Epithelial cell of prostate (primary cell): ENCODE results near the gene PCSK9.
"Not testable (repeated sequence)": the region's sequence is repeated elsewhere in the genome, so short reads cannot be mapped to it uniquely, and the experiment has no call there.

ENCODE experiments used
- DNase-seq: peaks from one replicate; pipeline ENCODE4 v3.0.0-alpha.2; 2011; ENCODE audit warnings: low read depth, low spot score
- H3K27ac ChIP-seq: fragments of 450-650 bp; 2 replicates; pipeline ENCODE4 v1.5.1; 2017; ENCODE audit warnings: mild to moderate bottlenecking

The PCSK9 gene

DNA sequence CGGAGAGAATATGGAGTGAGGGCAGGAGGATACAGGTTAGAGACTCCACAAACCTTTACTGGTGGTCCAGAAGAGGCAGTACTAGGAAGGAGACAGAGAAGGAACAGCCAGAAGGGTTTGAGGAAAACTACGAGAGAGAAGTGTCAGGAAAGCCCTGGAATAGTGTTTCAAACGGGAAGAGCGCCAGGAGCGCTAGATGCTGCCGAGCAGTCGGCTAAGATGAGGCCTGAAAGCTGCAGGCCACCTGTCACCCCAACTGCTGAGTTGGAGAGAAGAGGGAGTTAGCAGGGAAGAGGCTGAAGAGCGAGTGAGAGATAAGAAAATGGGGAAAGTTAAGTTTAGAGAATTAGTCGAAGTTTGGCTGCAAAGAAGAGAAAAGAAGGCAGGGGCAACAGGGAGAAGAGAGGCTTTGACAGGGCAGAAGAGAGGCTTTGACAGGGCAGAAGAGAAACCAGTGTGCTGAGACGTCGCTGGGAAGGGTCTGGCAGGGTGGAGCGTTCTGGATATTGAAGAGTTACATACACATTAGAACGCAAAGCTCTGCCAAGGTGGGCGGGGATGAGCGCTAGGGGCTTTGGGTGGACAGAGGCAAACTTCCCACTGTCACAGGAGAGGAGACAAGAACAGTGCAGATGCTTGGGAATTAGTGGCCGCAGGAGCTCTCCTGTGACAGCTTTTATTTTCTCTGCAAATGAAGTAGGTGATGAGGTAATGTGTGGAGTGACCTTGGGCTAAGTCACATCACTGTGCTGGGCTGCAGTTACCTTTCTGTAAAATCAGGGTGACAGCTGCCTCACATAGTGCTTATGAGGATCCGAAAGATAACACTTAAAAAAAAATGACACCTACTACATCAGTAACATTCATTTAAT is 31.2 kb downstream of the PCSK9 start:
- H3K27ac ChIP-seq: no peak overlapping the region
- no peak for DNase-seq

DNA sequence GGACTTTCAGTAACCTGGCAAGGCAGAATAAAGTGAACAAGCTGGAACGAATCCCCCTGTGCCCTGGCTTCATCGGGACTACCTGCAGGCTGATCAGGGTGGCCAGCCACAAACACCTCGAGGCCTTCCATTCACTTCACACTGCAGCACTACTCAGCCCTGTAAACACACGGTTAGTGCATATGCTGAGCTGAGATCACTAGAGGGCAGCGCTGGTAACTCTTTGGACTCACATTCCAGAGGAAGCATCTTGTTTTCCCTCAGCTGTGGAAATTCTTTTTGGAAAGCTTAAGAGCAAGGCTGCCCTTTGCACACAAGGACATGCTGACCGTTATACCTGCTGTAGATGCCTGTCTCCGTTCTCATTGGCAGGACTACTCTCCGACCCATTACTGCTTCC is 32.1 kb downstream of the PCSK9 start:
- DNase-seq: no peak
- H3K27ac ChIP-seq: no peak overlapping the region

DNA sequence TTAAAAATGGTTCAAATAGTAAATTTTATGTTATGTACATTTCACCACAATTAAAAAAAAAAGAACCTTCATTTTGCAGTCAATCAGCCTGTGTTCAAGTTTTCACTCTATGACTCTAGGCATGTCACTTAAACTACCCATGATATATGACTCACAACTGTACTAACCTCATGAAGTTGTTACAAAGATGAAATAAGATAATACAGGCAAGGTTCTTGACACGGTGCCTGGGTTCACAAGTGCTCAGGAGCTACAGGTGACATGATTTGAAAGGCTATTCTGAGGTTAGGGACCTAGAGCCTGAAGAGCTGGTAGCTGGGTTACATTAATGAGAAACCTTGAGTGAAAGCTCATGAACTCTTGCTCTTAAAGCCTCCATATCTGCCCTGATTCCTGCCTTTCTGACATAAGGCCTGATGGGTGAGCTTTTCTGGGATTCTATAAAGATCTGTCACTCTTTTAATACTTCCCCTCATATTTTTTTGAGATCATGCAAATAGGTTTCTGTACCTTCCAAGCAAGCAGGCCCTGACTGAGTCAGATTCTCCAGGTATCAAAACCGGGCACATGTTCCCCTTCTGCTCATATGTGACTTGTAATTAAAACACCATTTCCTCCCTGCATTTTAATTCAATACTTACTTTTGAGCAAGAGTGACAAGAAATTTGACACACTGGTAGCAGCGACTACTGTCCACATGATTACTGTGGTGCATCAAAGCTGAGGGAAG is 34.0 kb downstream of the PCSK9 start:
- no peak overlapping the region for H3K27ac ChIP-seq
- DNase-seq: no peak

DNA sequence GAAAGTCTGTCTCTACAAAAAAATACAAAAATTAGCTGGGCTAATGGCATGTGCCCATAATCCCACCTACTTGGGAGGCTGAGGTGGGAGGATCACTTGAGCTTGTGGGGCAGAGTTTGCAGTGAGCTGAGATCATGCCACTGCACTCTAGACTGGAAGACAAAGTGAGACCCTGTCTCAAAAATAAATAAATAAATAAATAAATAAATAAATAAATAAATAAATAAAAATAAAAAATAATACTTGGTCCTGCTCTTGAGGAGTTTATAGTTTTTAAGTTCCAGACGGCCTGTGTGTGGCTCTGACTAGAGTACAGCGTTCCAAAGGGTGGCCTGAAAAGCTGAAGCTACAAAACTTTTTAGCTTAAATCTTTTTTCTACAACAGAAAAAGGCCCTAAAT is 35.1 kb downstream of the PCSK9 start:
- no peak overlapping the region for H3K27ac ChIP-seq
- DNase-seq: no peak

DNA sequence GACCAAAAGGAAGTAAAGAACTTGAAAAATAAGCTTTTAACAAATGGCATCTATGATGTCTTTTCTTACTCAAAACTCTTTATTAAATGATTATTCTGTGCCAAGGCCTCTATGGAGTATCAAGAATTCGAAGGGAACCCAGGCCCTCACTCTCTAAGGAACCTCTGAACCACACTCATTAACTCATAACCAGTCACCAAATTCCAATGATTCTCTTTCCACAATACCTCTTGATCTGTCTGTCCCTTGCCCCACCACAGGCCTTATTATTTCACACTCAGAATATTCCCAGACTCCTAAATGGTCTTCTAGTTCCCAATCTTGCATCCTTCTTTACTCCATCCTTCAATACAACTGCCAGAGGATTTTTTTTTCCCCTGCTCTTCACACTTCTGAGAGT is 37.0 kb downstream of the PCSK9 start:
- no peak for DNase-seq
- no peak overlapping the region for H3K27ac ChIP-seq

DNA sequence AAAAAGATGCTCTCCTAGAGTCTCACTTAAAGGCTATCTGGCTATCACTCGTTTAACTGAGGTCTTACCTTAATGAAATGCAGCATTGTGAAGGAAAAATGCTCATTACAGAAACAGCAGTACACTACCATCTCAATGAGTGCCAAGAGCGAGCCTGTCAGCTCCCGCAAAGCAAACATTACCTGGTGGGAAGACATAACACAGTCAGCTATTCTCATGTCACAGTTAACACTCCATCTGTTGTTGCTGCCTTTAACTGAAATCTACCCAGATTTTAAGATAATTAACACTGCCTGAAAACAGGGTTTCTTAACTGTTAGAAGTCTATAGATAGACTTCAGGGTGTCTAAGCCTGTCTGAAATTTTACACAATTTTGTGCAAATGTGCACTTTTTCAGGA is 39.1 kb downstream of the PCSK9 start:
- no peak for DNase-seq
- H3K27ac ChIP-seq: no peak overlapping the region

DNA sequence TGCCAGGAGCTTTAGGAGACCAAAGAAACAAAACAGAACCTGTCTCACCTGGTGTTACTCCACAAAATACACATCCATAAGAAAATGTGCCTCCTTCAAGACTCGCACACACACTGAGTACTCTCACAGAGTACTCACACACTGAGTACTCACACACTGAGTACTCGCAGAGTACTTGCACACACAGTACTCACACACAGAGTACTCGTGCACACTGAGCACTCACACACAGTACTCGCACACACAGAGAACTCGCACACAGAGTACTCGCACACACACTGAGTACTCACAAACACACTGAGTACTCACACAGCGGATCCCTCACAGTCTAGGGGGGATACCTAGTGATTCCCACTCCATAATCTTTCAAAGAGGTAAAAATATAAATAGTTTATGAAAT is 40.3 kb downstream of the PCSK9 start:
- no peak overlapping the region for H3K27ac ChIP-seq
- no peak for DNase-seq

DNA sequence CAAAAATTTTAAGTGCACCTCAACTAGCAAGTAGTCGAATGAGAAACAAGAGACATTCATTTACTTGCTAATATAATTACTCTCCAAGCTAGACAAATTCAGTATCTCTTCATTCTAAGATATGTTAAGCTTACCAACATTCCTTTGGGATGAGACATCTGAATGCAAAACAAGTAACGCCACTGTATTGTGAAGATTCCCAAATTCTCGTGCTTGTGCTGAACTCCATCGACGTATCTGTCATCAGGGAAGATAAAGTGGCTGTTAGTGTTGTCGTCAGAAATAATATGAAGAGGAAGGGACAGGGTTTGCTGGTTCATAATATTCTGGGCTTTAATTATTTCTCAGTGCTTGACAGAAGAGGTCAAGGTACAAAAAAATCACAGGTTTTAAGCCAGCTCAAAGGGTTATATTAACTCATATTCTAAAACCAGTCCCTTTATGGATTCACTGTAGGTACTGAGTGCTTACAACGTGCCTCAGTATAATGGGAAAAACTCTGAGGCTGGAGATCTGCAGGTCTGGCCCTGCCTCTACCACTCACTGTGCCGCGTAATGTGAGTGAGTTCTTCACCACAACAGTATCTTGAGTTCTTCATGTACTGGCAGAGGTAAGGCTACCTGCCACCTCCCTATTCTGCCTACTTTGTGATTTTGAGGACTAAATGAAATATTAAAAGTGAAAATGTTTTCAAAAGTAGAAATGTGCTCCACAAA is 42.0 kb downstream of the PCSK9 start:
- no peak for DNase-seq
- H3K27ac ChIP-seq: no peak overlapping the region

DNA sequence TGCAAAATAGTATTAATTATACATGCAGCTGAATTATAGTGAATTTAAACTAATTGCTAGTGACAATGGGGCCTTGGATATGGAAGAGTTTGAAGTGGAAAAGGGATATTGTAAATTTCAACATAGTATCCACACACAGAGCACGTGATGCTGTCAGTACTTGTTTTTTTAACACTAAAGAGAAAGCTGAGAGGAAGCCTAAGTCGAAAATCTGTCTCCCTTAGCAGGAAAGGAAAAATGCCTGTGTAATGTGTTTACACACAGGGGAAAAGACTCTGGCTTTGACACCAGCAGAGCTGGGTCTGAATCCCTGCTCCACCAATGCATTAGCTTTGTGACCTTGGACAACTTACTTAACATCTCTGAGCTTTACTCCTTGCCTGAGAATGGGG is 42.6 kb downstream of the PCSK9 start:
- DNase-seq: no peak
- H3K27ac ChIP-seq: no peak overlapping the region

DNA sequence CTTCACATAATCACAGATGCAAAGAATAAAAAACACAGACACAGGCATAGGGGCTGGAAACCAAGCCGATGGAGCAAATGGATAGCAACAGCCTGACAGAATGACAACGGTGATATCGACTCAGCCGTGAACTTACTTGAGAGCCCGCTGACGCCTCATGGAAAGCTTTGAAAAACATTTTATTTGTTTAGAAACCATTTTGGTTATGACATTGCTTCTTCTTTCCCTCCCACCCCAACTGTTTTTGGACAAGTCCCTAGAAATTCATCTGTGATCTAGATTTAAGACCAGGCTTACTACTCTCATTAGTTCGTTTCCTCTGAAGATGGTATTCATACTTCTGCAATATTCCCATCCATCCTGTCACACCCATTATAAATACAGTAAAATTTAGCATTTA is 44.9 kb downstream of the PCSK9 start:
- DNase-seq: no peak

DNA sequence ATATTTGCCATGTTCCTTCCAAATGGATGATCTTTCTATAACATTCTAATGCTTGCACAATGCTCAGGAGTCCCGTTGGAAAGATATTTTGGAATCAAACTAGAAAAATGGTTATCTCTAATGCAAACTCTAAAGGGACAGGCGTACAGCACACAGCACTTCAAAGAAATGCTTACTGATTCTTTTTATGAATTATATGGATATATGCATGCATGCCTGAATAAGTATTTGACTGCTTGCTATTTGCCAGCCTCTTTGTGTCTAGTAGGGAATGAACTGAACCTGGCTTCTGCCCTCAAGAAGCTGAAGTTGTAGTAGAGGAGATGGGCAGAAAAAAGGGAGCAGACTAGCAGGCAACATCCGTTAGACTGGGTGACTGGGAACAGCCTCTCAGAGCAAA is 48.1 kb downstream of the PCSK9 start:
- DNase-seq: no peak
- H3K27ac ChIP-seq: no peak overlapping the region

More for the DNA sequence above, 44.9 kb downstream of the PCSK9 start:
- H3K27ac ChIP-seq: no peak overlapping the region

DNA sequence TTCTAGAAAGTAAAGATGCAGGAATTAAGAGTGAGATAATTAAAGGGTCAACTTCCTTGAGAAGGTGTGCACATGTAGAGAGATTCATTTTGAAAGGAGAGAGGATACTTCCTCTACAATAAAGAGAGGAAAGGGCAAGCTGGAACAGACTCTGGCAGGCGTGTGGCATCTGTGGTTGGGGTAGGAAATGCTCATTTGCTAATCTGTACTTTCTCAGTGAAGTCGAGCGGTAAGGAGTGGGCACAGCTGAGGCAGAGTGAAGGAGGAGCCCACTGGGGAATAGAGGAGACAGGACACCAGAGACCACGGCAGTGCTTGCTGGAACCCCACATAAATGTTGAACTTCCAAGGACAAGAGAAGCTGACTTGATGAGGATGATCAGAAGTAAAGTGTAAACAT is 49.1 kb downstream of the PCSK9 start:
- no peak overlapping the region for H3K27ac ChIP-seq
- DNase-seq: no peak

DNA sequence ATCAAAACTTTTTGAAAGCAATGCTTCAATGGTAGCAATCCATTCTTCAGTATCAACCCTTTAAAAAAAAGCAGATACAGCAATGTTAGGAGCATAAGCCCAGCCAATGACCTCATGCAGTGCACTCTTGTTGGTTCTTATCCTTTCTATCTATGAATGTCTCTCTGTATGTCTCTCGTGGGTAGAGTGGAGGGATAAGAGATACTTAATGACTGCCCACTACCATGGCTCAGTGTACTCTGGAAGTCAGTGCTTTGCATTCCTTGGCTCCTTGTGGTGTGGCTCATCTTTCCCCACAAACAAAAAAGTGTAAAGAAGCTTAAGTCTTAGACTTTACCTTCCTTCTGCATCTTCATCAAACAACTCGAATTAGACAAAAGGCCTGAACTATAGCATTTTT is 50.3 kb downstream of the PCSK9 start:
- no peak for DNase-seq
- H3K27ac ChIP-seq: no peak overlapping the region

DNA sequence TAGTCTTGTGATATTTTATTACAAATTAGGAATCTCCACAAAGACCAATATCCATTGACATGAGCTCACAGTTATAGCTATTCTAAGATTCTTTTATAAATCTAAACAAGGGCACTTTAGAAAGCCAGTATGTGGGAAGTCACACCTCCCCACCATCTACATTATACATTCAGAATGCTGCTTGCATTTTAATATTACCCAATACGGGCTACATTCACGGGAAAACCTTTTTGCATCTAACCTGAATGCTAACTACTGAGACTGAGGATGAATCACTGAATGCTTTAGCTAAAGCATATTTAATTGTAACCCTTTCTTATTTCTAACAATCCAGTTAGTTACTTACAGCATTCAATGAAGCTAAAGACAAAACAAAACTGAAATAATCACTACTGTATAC is 53.1 kb downstream of the PCSK9 start:
- DNase-seq: no peak
- no peak overlapping the region for H3K27ac ChIP-seq

DNA sequence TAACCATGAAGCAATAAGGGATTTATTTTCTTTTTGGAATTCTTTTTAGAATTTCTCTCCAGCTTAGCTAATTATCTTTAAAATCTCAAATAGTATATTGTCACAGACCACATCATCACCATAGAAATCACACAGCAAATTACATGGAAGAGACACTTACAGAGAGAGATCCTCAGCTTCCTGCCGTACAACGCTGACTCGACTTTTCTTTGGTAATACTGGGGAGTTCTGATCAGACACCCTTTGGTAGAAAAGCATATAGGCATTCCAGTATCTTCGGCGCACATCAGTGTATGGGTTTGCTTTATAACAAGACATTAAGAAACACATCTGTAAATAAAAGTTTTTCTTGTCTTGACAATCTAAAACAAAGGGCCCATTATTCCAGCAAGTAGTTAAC is 55.7 kb downstream of the PCSK9 start:
- no peak for DNase-seq
- H3K27ac ChIP-seq: no peak overlapping the region

DNA sequence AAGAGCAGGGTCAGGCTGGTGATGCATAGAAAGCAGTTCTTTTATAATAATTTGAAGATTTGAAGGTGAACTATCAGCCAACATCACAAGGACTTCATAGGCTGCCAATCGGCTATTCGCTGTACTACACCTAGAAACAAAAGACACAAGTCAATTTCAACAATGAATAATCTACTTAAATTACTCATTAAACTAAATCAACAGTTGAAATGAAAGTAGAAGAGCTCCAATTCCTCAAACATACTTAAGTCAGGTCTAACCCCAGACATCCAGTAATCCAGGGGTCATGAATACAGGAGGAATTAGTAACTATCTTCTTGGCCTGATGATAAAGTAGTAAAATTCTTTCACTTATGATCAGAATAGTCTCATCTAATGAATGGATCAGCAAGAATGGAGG is 64.5 kb downstream of the PCSK9 start:
- DNase-seq: no peak
- no peak overlapping the region for H3K27ac ChIP-seq

DNA sequence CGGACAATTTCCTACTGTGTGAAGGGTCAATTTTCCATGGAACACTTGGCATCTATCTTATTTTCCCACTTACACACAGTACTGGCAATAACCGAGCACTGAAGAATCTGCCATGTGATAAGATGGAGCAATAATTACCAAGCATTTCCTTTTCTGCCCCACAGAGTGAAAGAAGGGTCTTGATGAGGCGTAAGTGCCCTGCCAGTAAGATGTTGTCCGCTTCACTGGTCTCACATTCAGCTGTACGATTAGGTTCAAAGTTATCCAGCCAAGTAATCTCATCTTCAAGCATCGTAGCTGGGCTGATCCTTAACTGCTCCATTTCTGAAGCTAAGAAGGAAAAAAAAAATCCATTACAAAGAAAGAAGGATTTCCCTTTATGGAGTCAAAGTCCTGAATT is 67.8 kb downstream of the PCSK9 start:
- no peak overlapping the region for H3K27ac ChIP-seq
- DNase-seq: no peak

DNA sequence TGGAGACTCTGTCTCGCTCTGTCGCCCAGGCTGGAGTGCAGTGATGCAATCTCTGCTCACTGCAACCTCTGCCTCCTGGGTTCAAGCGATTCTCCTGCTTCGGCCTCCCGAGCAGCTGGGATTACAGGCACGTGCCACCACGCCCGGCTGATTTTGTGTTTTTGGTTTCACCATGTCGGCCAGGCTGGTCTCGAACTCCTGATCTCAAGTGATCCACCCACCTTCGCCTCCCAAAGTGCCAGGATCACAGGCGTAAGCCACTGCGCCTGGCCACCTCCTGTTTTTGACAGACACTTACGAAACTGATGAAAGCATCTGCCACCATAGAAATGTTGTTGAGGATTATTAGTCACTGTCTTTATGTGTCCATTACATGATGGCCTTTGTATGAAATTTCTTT is 69.7 kb downstream of the PCSK9 start:
- not testable (repeated sequence) for DNase-seq, H3K27ac ChIP-seq
